Hematopoietic multipotent progenitor cell treated with erythropoietin and hydrocortisone succinate and interleukin-3 and kit ligand, for 4 days (in vitro differentiated cells): Measurements from ENCODE around the gene SH3RF1.

Experiments used
- DNase-seq: peaks from one replicate; pipeline ENCODE4 v3.0.0-alpha.2; 2015

Gene SH3RF1

DNA sequence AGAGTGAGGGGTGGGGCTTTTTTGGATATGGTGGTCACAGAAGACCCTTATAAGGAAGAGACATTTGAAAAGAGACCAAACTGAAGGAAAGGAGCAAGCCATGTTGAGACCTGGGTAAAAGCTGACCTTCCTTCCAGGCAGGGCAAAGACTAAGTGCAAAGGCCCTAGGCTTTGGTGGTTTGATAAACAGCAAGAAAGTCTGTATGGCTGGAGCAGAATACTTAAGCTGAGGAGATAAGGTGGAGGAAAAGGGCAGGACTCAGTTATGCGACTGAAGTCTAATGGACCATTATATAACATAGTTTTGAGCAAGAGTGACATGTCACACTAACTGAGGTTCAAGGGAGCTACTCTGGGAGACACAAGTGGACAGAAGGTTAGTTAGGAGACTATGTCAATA lies 20.0 kb downstream of the SH3RF1 start:
- peak; percentile 53 for DNase-seq

DNA sequence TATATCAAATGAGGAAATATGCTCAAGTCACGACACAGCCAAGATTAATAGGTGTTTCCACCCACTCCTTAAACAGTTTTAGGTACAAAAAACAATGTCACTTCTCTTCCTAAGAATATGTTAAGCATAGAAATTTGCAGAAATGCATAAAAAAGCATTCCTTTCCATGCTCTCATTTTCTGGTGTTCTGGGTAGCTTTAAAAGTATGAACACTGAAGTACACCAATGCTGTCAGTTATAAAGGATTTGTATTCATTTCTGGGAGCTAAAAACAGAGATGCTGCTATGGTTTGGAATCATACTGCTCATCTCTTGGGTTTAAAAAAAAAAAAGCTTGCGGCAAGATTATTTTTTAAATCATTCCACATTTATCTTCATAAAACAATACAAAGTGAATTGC lies 20.8 kb downstream of the SH3RF1 start:
- DNase-seq, result no peak

DNA sequence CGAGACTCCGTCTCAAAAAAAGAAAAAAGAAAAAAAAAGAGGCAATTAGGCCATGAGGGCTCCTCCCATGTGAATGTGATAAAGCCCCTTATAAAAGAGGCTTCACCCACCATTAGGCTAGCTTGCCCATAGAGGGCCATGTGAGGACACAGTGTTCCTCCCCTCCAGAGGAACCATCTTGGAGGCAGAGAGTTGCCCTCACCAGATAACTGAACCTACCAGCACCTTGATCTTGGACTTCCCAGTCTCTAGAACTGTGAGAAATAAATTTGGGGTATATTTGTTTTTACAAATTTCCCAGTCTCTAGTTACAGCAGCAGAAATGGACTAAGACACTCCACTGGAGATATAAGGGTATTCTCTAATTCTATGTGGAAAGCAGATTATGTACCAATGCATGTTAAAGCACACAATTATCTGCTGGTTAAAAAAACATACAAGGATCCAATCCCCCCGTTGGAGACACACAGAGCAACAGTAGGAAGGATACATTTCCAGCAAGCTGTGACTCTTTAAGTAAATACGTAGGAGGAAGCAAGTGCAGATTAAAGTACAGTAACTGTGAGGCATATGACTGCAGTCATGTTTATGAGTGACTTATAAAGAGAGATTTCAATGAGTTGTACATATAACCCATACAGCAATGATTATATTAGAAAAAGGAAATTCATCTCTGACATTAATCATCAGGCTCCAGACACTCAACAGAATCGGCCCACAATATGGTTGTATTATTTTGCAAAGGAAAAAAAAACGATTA lies 21.4 kb downstream of the SH3RF1 start:
- DNase-seq, result peak; percentile 36

DNA sequence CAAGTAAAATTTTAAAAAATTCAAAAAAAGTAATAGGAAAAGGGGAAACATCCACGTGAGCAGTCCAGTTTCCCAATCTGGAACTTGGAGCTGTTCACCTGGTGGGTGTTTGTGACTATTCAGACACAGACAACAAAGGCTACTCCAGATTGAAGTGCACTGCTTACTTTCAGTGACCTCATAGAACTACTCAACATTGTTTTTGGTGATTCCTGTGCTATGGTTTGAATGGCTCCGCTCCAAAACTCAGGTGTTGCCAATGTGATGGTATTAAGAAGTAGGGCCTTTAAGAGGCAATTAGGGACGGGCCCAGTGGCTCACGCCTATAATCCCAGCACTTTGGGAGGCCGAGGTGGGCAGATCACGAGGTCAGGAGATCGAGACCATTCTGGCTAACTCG lies 22.1 kb downstream of the SH3RF1 start:
- DNase-seq, result no peak

DNA sequence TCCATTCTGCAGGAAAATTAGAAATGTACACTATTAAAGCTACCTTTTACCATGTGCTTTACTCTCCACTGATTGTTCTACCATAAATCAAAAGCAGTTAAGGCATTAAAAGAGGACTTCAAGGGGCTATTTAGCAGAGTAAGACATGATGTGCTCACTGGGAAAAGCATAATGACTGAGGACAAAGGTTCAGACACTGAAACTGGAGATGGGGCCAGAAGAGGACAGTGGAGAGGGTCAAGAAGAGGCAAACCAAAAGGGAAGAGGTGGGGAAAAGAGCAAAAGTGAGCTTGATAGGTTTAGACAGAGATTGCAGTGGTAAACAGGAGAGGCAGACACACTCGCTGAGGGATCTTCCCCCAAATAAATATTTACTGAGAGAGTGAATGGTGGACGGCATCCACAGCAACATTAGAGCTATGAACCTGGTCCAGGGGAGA lies 23.8 kb downstream of the SH3RF1 start:
- no peak for DNase-seq

DNA sequence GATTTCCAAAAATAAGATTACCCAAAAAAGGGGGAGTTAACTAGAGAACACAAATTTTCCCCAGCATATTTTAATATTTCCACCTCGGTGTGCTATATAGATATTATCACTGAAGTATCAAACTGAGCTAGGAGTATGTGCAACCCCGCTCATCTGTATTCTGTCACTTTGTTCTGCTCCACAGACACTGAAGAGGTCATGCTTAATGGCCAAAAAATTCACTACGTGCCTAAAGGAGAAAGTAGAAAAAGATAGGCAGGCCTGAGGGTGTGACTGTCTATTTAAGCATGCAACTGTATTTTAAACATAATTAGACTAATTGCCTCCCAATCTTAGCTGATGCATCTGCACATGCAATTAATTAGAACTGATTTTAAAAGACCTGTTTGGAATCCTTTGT lies 24.5 kb downstream of the SH3RF1 start:
- DNase-seq, result no peak

DNA sequence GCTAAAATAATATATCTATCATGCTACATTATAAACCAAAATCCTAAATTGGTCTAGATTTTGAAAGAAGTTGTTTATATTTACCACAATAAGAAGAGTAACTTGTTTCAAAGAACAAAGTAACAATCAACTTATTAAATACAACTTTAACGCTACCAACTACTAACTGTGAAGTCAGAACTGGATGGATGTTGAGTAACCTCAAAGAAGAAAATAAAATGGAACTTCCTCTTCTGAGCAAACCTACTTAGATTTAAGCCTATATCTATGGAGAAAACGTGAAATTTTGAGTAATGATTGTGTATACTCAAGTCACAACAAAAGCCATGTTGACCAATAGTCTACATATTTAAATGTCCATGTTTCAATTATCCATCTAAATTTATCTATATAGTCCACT lies 25.7 kb downstream of the SH3RF1 start:
- peak; percentile 54 for DNase-seq

DNA sequence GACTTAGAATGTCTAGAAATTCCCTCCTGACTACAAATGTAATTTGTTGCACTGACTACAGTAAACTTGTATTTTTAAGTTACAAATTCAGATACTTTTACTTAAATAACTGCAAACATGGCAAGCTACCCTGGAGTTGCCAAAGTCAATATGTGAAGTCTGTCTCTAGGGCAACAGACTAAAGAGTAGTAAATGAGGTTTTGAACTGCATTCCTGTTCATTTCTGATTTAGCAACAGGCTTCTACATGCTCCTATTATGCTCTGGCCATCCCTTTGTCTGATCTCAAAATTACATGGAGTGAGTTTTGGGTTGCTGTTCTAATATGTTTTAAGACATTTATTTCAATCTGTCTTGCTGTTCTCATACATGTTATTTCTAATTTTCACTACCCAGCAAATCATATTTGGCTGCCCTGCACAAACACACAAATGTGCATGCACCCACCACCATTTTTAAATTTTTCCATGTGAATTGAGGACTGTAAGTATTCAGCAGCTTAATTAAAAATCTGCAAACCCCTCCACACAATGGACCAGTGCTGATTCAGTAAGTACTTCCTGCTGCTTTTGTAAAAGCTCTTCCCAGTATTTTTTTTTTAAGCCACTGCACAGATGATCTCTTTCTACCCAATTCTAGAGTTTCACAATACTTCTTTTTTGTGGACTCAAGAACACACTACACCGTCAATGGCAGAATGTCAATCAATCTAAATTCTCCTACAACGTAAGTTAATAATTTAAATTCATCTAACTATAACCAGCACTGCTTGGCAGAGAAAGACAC lies 26.7 kb downstream of the SH3RF1 start:
- DNase-seq, result no peak

DNA sequence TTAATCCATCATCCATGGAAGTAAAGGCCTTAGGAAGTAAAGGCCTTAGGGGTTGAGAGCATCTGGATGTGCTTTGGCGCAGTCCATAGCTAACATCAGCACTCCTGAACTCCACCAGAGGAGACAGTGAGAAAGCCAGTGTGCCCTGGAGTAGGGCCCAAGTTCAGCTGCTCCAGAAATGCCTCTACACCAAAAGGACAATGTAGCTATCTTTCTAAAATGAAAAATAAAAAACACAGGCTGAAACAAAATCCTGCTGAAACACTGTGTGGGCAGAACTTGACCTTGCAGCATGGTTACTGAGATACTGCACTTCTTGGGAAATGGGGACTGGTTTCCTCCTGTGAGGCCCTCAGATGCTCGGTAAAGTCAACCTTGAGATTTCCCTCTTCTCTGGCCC lies 29.3 kb downstream of the SH3RF1 start:
- DNase-seq, result no peak

DNA sequence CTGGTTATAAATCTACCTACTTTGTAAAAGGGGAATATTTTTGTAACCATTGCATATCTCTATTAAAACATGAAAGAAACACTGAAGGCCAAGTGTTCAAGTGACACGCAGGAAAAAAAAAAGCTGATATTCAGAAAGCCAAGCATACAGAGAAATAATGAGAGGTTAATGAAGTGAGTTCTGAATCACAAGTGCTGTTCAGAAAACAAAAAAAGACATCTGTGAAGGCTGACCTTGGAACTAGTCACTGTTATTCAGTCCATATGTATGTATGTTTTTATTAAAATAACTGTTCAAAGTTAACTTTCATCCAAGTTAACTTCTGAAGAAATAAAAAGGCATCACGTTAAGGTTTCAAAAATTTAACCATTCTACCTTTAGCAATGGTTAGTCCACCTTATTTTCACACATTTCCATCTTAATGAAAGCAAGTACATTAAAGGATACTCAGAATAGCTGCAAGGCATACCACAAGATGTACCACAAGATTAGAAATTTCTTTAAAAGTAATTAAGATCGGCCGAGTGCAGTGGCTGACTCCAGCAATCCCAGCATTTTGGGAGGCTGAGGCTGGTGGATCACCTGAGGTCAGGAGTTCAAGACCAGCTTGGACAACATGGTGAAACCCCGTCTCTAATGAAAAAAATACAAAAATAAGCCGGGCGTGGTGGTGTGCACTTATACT lies 31.4 kb downstream of the SH3RF1 start:
- no peak for DNase-seq

DNA sequence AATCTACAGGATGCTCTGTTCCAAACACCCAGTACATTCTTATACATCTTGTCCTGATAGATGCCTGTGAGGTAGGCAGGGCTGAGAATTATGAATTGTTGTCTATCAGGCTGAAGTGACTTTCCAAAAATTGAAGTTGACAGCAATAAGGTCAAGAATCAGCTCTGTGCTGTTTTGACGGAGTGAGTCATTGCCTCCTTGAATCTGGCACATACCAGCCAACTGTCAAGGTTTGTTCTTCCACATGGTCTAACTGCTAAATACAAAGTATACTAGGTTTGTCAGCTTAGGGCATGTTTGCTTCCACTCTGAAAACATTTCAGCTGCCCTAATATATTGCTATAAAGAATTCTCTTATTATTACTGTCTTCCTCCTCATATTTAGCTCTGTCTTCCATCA lies 32.3 kb downstream of the SH3RF1 start:
- no peak for DNase-seq

DNA sequence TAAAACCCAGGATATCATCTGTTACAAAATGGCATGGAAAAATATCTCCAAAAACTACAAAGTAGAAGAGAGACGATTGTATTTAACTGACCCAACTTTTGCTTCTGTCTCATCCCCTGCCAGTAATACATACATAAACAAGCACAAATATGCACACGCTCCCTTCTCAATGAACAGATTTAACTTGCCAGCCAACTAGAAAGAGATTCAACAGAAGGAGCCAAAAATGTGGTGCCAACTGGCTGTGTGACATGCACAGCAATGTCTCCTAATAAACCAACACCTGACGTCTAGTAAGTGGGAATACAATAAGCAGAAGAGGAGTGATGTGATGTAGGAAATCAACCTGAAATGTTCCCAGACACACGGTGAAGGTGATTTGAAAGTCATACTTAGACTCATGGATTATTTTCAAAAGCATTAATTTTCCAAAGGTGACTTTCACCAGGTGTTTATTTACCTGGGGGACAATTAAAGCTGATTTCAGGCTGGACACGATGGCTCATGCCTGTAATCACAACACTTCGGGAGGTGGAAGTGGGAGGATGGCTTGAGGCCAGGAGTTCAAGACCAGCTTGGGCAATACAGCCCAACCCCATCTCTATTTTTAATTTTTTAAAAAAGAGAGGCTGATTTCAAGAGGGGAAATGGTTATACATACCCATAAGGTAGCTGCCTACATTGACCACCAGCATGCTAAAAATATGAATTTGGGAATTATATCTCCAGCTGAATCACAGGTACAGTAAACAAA lies 33.7 kb downstream of the SH3RF1 start:
- no peak for DNase-seq

DNA sequence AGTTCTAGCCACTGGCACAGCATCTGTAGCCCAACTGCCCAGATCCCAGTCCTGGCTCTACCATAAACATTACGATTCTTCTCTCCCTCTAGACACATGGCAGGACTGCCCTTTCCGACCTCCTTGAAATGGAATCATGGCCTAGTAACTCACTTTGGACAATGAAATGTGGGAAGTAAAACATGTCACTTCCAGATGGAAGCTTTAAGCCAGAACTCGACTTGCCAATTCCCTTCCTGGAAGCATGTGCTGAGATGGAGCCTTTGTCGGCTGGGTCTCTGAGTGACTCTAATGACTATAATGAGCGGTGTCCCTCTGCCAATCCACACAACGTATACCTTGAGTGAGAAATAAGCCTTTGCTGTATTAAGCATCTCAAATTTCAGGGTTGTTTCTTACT lies 34.7 kb downstream of the SH3RF1 start:
- DNase-seq, result no peak

DNA sequence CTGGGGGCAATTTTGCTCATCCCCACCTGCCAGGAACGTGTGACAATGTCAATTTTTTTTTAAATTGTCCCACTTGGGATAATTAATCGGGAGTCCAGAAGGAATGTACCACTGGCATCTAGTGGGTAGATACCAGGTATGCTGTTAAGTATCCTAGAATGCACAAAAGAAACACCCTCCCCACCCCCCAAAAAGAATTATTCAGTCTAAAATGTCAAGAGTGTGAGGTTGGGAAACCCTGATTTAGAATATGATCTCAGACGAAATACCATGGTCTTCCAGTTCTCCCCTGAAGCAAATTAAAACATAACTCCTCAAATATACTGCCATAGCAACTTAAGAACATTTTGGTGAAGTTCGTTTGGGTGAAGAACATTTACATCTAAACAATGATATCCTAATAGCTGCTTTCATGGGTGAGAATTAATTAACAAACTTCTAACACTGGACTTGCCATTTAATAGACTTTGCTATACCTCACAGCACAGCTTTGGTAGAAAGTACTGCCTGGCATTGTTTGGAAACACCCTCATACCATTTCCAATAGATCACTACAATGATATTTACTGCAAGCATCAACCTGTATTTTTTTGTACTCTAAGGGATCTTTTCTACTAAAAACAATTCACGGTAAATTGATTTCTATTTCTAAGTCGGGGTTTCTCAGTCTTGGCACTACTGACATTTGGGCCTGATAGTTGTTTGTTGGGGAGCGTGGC lies 36.5 kb downstream of the SH3RF1 start:
- DNase-seq, result no peak

DNA sequence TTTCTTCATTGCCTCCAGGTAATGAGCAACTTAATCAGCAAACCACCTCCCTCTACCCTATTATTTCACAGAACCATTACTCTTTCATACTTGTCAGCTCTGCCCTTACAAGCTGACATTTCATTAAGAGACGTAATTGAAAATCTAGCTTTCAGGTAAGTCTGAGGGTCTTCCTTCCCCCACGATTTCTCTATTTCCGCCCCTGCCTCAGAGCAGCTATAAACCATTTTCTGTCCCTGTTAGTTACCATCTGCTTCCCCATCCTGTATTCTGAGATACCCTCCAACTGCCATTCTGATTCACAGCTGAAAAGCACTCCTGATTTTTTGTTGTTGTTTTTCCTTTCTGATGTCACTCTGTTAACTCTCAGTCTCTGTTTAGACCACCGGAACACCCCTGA lies 37.1 kb downstream of the SH3RF1 start:
- DNase-seq, result peak; percentile 36

DNA sequence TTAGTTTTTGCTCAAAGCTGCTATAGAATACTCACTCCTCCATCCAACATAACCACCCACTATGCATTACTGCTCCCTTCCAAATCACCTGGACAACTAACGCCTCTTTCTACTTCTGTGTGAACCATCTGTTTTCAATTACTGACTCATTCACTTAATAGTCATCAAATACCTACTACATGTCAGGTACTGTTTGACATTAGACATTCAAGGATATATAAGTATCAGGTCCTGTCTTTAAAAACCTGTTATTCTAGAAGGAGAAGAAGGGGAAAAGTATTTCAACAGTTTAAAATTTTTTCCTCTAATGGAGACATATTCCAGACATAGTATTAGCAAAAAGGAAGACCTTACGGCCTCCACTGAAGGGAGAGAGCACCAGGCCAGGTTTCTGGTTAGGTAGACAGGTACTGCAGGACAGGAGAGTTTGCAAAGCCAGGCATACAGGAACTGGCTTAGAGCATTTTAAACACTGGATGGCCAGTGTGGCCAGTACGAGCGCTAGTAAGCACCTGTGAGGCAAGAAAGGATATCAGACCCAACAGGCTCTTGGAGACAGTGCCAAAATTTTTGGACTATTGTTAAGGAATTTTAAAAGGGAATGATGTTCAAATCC lies 39.0 kb downstream of the SH3RF1 start:
- no peak for DNase-seq

DNA sequence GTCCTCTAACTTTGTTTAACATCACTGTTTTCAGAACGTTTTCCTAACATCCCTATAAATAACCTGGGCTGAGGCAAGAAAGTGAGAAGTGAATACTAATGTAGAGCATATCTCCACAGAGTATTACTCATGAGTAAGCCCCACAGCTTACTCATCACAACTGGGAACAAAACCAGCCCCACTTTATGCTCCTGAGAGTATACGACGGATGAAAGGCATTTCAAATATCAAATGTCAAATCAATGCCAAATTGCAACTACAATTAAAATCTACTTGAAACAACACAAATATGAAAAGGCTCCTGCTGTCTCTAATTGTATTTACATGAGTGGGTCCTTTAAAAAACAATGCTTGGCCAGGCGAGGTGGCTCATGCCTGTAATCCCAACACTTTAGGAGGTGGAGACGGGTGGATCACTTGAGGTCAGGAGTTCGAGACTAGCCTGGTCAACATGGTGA lies 41.2 kb downstream of the SH3RF1 start:
- DNase-seq, result no peak

DNA sequence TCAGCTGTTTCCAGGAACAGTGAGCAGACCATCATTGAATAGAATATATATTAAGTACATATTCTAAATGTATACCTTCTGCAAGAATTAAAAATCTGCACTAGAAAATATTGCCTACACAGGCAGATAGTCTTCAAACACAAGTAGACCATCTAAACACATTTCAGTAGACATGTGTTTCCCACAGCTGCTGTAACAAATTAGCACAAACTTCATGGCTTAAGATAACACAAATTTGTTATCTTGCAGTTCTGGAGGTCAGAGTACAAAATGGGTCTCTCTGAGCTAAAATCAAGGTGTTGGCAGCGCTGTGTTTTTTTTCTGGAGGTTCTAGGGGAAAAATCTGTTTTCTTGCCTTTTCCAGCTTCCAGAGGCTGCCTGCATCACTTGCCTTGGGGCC lies 42.7 kb downstream of the SH3RF1 start:
- DNase-seq, result no peak

DNA sequence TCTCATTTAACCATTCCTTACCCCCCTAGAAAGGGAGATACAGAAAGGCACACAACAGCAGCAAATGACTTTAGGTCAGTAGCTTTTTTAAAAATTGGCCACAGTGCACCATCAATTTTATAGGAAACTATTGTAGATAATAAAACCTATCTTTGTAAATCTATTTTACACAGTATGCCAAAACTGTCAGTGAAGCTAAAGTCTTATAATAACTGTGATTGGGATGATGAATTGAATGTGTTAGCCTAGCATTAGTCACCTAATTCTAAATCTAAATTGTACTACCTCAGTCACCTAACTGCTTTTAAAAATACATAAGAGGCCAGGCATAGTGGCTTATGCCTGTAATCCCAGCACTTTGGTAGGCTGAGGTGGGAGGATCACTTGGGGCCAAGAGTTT lies 44.2 kb downstream of the SH3RF1 start:
- DNase-seq, result no peak

DNA sequence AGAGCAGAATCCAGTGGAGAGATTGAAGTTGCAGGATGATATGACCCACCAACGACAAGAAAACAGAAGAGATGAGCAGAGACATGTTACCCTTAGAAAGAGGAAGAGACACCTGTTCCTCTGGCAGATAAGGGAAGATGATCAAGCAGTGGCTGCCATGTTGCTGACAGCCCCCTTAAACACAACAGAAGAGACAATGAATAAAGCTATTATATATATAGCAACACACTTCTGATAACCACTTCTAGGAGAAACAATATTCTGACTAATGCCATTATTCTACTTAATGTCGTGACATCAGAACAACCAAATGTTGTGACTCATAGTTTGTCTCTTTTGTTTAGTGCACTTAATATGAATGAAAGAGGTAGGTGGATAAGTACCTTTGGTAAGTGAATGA lies 44.9 kb downstream of the SH3RF1 start:
- no peak for DNase-seq

DNA sequence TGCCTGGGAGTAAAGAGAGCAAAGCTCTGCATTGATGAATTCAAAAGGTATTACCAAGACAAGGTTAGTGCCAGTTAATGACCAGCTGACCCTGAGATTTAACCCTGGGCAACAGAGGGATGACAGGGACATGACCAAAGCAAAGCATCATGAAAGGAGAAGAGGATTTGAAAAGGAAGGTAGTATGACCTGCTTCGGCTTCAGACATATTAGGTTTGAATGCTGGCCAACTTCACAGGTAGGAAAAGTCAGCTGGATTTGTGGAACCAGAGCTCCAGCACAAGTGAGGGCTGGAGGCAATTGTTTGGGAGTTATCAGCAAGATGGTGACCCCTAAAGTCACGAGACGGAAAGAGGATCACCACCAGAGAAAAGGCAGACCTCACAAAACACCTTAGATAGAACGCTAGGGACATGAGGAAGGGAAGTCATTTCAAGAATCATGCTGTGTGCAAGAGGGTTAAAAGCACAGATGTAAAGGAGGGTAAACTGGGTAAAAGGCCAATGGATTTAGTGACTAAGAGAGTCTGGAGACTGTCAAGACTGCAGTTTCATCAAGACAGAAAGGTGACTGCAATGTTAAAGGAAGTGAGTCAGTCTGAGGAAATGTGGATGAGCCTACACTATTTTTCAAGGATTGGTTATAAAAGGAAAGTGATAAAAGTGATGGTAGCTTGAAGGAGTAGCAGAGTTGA lies 45.6 kb downstream of the SH3RF1 start:
- DNase-seq, result no peak
